CD8-positive, alpha-beta memory T cell (primary cell): ENCODE data around the gene TNFRSF8. TPM values are rescaled to one million over a fixed set of nuclear protein-coding genes. Genes with fewer than 3 reads are reported as not detected.
A peak's percentile ranks its signal among the peaks of the same experiment; 100 is the strongest.

Experiments used
- CTCF ChIA-PET: fragments of 350-600 bp; sonication (Branson Sonifier 250); formaldehyde crosslinking; loops from one replicate; lab custom pipeline; 2021; ENCODE audit warnings: antibody characterized with exemption; lab: Charles Lee
- POLR2A ChIA-PET: fragments of 350-600 bp; sonication (Branson Sonifier 250); formaldehyde crosslinking; loops from one replicate; lab custom pipeline; 2021; ENCODE audit warnings: antibody characterized with exemption; lab: Charles Lee
- DNase-seq, 5 donors: peaks; one replicate each; pipeline versions ENCODE4 v3.0.0 to v3.0.0-alpha.2; 2020 to 2022; ENCODE audit warnings: mixed read lengths in 1 of 5
- H3K27ac ChIP-seq: one replicate; pipeline ENCODE4 v1.7.0; 2013; ENCODE audit warnings: low read depth, mild to moderate bottlenecking, low read length, moderate library complexity
- H3K27me3 ChIP-seq: 2 replicates; pipeline ENCODE4 v1.7.0; 2013; ENCODE audit warnings: low read length, mild to moderate bottlenecking; ENCODE audit not compliant: insufficient read depth, poor library complexity, severe bottlenecking
- H3K36me3 ChIP-seq: 2 replicates; pipeline ENCODE4 v1.7.0; 2013; ENCODE audit warnings: mild to moderate bottlenecking, low read length, moderate library complexity; ENCODE audit not compliant: insufficient read depth
- H3K4me1 ChIP-seq: 2 replicates; pipeline ENCODE4 v1.7.0; 2013; ENCODE audit warnings: mild to moderate bottlenecking, low read length, moderate library complexity; ENCODE audit not compliant: insufficient read depth
- H3K4me3 ChIP-seq: 2 replicates; pipeline ENCODE4 v1.7.0; 2013; ENCODE audit warnings: mild to moderate bottlenecking, low read length
- H3K9me3 ChIP-seq: 2 replicates; pipeline ENCODE4 v1.7.0; 2013; ENCODE audit warnings: mild to moderate bottlenecking, low read length
- H3K27ac Mint-ChIP-seq, 8 donors: one replicate each; pipeline ENCODE4 v1.8.0; 2020 to 2021; ENCODE audit warnings: mixed read lengths in 8 of 8, mild to moderate bottlenecking in 6 of 8, inconsistent platforms in 3 of 8, moderate library complexity in 3 of 8
- H3K27me3 Mint-ChIP-seq, 2 donors: one replicate each; pipeline ENCODE4 v1.8.0; 2020 to 2021; ENCODE audit warnings: mixed read lengths in 2 of 2, mild to moderate bottlenecking in 1 of 2, moderate library complexity in 1 of 2
- H3K36me3 Mint-ChIP-seq, 3 donors: one replicate each; pipeline ENCODE4 v1.8.0; 2020 to 2021; ENCODE audit warnings: mixed read lengths in 3 of 3, inconsistent platforms in 1 of 3, mild to moderate bottlenecking in 1 of 3
- H3K4me1 Mint-ChIP-seq, 3 donors: one replicate each; pipeline ENCODE4 v1.8.0; 2020 to 2021; ENCODE audit warnings: mixed read lengths in 3 of 3, inconsistent platforms in 1 of 3, mild to moderate bottlenecking in 1 of 3
- H3K4me3 Mint-ChIP-seq, 7 donors: one replicate each; pipeline ENCODE4 v1.8.0; 2020 to 2021; ENCODE audit warnings: mixed read lengths in 7 of 7, mild to moderate bottlenecking in 6 of 7, moderate library complexity in 4 of 7, inconsistent platforms in 2 of 7
- H3K9me3 Mint-ChIP-seq, 5 donors: one replicate each; pipeline ENCODE4 v1.8.0; 2020 to 2022; ENCODE audit warnings: mixed read lengths in 5 of 5, mild to moderate bottlenecking in 3 of 5, moderate library complexity in 2 of 5, inconsistent platforms in 1 of 5
- polyA plus RNA-seq: library from polyadenylated mRNA; unstranded; fragments of 300-500 nt; fragmentation: Illumina TruSeq; gene quantifications from one replicate; pipeline ENCODE4 v1.2.3, GENCODE V29; 2021
- total RNA-seq, 2 experiments: library from RNA; stranded (reverse); gene quantifications; one replicate each; pipeline ENCODE4 v1.2.3, GENCODE V29; 2021

TNFRSF8 gene
- total and polyA plus RNA-seq, 3 experiments from 2014 or later: 1.5 to 1.9 TPM; not detected in 1

- no peak overlapping the region for H3K4me3 Mint-ChIP-seq
- peaks cover 21 to 34% (median 32%) of the 10 kb centered on the region in 3 donors for H3K4me1 Mint-ChIP-seq
- Histone ChIP-seq H3K4me3 (no peak overlapping the region), H3K27me3 (peaks cover 4% of the 10 kb centered on the region), H3K4me1 (peaks cover 8% of the 10 kb centered on the region), H3K27ac (no peak overlapping the region), H3K9me3 (no peaks in the 10 kb centered on the region), H3K36me3 (no peaks in the 10 kb centered on the region)
- H3K9me3 Mint-ChIP-seq: peaks cover 0 to 2% (median 0%) of the 10 kb centered on the region in 5 donors
- CTCF ChIA-PET: no interaction called here
- peaks cover 0 to 2% (median 0%) of the 10 kb centered on the region in 3 donors for H3K36me3 Mint-ChIP-seq
- POLR2A ChIA-PET: no interaction called here
- no peak for DNase-seq
- peak overlapping the region in 1 of 8 donors; percentile 52 for H3K27ac Mint-ChIP-seq
- H3K27me3 Mint-ChIP-seq: peaks cover 28 to 35% of the 10 kb centered on the region in 2 donors
Observed at GRCh38 chr1:12071892-12072291, 8.8 kb downstream of the TNFRSF8 start.

- peaks cover 23 to 26% of the 10 kb centered on the region in 2 donors for H3K27me3 Mint-ChIP-seq
- Histone ChIP-seq H3K27ac (no peak overlapping the region), H3K36me3 (no peaks in the 10 kb centered on the region), H3K4me3 (no peak overlapping the region), H3K9me3 (no peaks in the 10 kb centered on the region), H3K4me1 (peaks cover 8% of the 10 kb centered on the region), H3K27me3 (no peaks in the 10 kb centered on the region)
- DNase-seq: no peak
- H3K4me3 Mint-ChIP-seq: no peak overlapping the region
- H3K36me3 Mint-ChIP-seq: peaks cover 0 to 2% (median 0%) of the 10 kb centered on the region in 3 donors
- H3K4me1 Mint-ChIP-seq: peaks cover 17 to 26% (median 26%) of the 10 kb centered on the region in 3 donors
- ChIA-PET POLR2A (no interaction called here), CTCF (no interaction called here)
- H3K9me3 Mint-ChIP-seq: peaks cover 0 to 2% (median 0%) of the 10 kb centered on the region in 5 donors
- H3K27ac Mint-ChIP-seq: peak overlapping the region in 1 of 8 donors; percentile 65
Observed at GRCh38 chr1:12072741-12073140, 9.6 kb downstream of the TNFRSF8 start.

- no peak overlapping the region for H3K4me3 ChIP-seq
- peaks cover 3% of the 10 kb centered on the region for H3K4me1 ChIP-seq
- peaks cover 0 to 2% (median 0%) of the 10 kb centered on the region in 3 donors for H3K36me3 Mint-ChIP-seq
- no peaks in the 10 kb centered on the region for H3K9me3 ChIP-seq
- ChIA-PET POLR2A (no interaction called here), CTCF (interaction anchor here (0.6 to 0.7 kb wide), 2 partner anchors 9 to 27 kb away, joined by 3 read pairs; no protein-coding TSS in a partner anchor)
- no peak overlapping the region for H3K27ac ChIP-seq
- no peaks in the 10 kb centered on the region for H3K36me3 ChIP-seq
- H3K27me3 Mint-ChIP-seq: peaks cover 13 to 20% of the 10 kb centered on the region in 2 donors
- H3K9me3 Mint-ChIP-seq: peaks cover 0 to 2% (median 0%) of the 10 kb centered on the region in 5 donors
- DNase-seq: no peak
- H3K27me3 ChIP-seq: no peaks in the 10 kb centered on the region
- no peak overlapping the region for H3K27ac Mint-ChIP-seq
- H3K4me1 Mint-ChIP-seq: peaks cover 10 to 18% (median 17%) of the 10 kb centered on the region in 3 donors
- H3K4me3 Mint-ChIP-seq: no peak overlapping the region
Observed at GRCh38 chr1:12073796-12074195, 10.7 kb downstream of the TNFRSF8 start.

GRCh38 chr1:12075195-12076114 is 12.4 kb downstream of the TNFRSF8 start:
- CTCF ChIA-PET: no interaction called here
- no peak overlapping the region for H3K27ac Mint-ChIP-seq

GRCh38 chr1:12076425-12077005 is 13.4 kb downstream of the TNFRSF8 start:
- Histone ChIP-seq H3K27ac (peak overlapping the region; percentile 33), H3K4me3 (no peak overlapping the region), H3K4me1 (peaks cover 1% of the 10 kb centered on the region), H3K9me3 (no peaks in the 10 kb centered on the region), H3K36me3 (no peaks in the 10 kb centered on the region), H3K27me3 (no peaks in the 10 kb centered on the region)
- peaks cover 0 to 2% (median 0%) of the 10 kb centered on the region in 5 donors for H3K9me3 Mint-ChIP-seq
- DNase-seq: peak in 1 of 5 donors; percentile 35
- ChIA-PET POLR2A (no interaction called here), CTCF (no interaction called here)
- no peak overlapping the region for H3K27ac Mint-ChIP-seq
- peaks cover 0 to 2% (median 0%) of the 10 kb centered on the region in 3 donors for H3K36me3 Mint-ChIP-seq
- no peak overlapping the region for H3K4me3 Mint-ChIP-seq
- H3K4me1 Mint-ChIP-seq: peaks cover 4 to 12% (median 8%) of the 10 kb centered on the region in 3 donors
- H3K27me3 Mint-ChIP-seq: peaks cover 7 to 8% of the 10 kb centered on the region in 2 donors

More at GRCh38 chr1:12075195-12076114, 12.4 kb downstream of the TNFRSF8 start:
- H3K4me1 Mint-ChIP-seq: peaks cover 4 to 14% (median 11%) of the 10 kb centered on the region in 3 donors
- H3K27ac ChIP-seq: peak overlapping the region; percentile 33
- peaks cover 0 to 2% (median 0%) of the 10 kb centered on the region in 3 donors for H3K36me3 Mint-ChIP-seq
- no peaks in the 10 kb centered on the region for H3K9me3 ChIP-seq
- H3K4me3 ChIP-seq: no peak overlapping the region
- H3K4me1 ChIP-seq: no peaks in the 10 kb centered on the region
- DNase-seq: no peak
- no peaks in the 10 kb centered on the region for H3K36me3 ChIP-seq
- no peaks in the 10 kb centered on the region for H3K27me3 ChIP-seq
- H3K4me3 Mint-ChIP-seq: no peak overlapping the region
- POLR2A ChIA-PET: no interaction called here
- peaks cover 0 to 2% (median 0%) of the 10 kb centered on the region in 5 donors for H3K9me3 Mint-ChIP-seq
- peaks cover 9 to 11% of the 10 kb centered on the region in 2 donors for H3K27me3 Mint-ChIP-seq

GRCh38 chr1:12078575-12078937 is 15.5 kb downstream of the TNFRSF8 start:
- Mint-ChIP-seq H3K27ac (peak overlapping the region in 1 of 8 donors; percentile 29), H3K9me3 (peaks cover 2 to 13% (median 9%) of the 10 kb centered on the region in 5 donors), H3K27me3 (peaks cover 3% of the 10 kb centered on the region in 2 donors), H3K4me1 (peaks cover 14 to 26% (median 19%) of the 10 kb centered on the region in 3 donors), H3K36me3 (peaks cover 0 to 7% (median 2%) of the 10 kb centered on the region in 3 donors), H3K4me3 (peak overlapping the region in 3 of 7 donors; percentile 37 to 70 (median 38))
- ChIA-PET POLR2A (no interaction called here), CTCF (interaction anchor here (1.1 to 1.7 kb wide), 5 partner anchors 10 to 51 kb away, joined by 3 to 5 read pairs (median 3); partner anchors contain the start of gene TNFRSF8)
- H3K4me3 ChIP-seq: no peak overlapping the region
- H3K9me3 ChIP-seq: no peaks in the 10 kb centered on the region
- H3K4me1 ChIP-seq: peaks cover 5% of the 10 kb centered on the region
- H3K27me3 ChIP-seq: no peaks in the 10 kb centered on the region
- DNase-seq: peak in 1 of 5 donors; percentile 42
- no peak overlapping the region for H3K27ac ChIP-seq
- no peaks in the 10 kb centered on the region for H3K36me3 ChIP-seq

GRCh38 chr1:12078938-12079861 is 16.1 kb downstream of the TNFRSF8 start:
- DNase-seq: peak in 2 of 5 donors; percentile 17 to 52
- Histone ChIP-seq H3K4me1 (peaks cover 5% of the 10 kb centered on the region), H3K27me3 (no peaks in the 10 kb centered on the region), H3K4me3 (no peak overlapping the region), H3K27ac (no peak overlapping the region), H3K9me3 (no peaks in the 10 kb centered on the region), H3K36me3 (no peaks in the 10 kb centered on the region)
- peaks cover 14 to 29% (median 19%) of the 10 kb centered on the region in 3 donors for H3K4me1 Mint-ChIP-seq
- ChIA-PET CTCF (interaction anchor here (1.2 to 1.7 kb wide), 4 partner anchors 9 to 52 kb away, joined by 3 to 5 read pairs (median 4); partner anchors contain the start of gene TNFRSF8), POLR2A (interaction anchor here (0.7 kb wide), 1 partner anchor 14 kb away, joined by 6 read pairs; no protein-coding TSS in a partner anchor)
- H3K36me3 Mint-ChIP-seq: peaks cover 0 to 7% (median 2%) of the 10 kb centered on the region in 3 donors
- peak overlapping the region in 2 of 8 donors; percentile 29 to 58 for H3K27ac Mint-ChIP-seq
- H3K9me3 Mint-ChIP-seq: peaks cover 2 to 19% (median 12%) of the 10 kb centered on the region in 5 donors
- H3K27me3 Mint-ChIP-seq: peaks cover 3% of the 10 kb centered on the region in 2 donors
- peak overlapping the region in 3 of 7 donors; percentile 37 to 70 (median 38) for H3K4me3 Mint-ChIP-seq
